ENCODE data around the gene AGBL3.
"Not testable (repeated sequence)": the region's sequence is repeated elsewhere in the genome, so short reads cannot be mapped to it uniquely, and the experiment has no call there.

AGBL3 gene

DNA sequence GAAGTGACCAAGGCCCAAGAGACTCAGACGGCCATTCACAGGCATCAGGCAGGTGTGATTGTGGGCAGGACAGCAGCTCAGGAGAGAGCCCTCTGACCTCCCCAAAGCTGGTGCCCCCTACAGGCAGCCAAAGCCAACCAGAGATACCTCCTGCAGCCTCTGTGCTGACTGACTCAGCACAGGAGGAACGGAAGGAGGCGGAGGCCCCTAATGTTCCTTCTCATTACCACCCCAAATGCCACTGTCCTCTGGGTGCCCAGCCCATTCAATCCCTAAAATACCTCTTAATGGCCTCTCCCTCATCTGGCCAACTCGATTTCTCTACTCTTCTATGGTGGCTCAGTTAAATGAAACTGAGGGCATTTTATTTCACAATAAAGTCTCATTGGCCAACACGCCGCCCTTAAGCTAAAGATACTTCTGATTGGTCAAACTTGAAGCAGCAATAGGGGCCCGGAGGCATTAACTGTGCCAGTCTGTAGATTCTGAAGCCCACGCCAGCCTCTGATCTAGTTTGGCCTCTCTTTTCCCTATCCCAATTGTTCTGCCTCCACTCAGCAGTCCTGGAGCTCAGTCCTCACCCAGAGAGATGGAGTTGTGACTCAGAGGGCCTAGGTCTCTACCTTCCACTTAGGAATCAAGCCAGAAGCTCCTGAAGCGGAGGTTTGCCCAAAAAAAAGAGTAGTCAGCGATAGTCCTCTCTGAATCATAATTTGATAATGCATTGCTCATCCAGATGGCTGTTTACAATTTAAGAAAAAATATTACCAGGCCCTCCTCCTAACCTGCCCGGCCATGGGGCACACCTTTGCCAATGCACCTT lies 183.0 kb downstream of the AGBL3 start:
- no peak for DNase-seq

DNA sequence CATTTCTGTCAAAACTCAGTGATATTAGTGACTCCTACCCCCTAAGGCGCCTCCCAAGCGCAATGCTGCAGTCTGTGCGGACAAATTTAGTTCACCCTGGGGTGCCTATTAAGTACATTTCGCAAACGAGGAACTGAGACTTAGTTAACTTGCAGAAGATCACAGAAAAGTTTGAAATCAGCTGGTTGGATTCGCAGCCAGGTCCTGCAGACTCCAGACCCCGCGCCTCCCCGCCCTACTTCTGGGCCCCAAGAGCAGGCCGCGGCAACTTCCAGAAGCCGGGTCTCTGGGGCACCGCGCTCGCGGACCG lies 183.6 kb downstream of the AGBL3 start:
- DNase-seq: no peak

- DNase-seq: peak; percentile 66
Observed at GRCh38 chr7:135170274-135170997, 184.1 kb downstream of the AGBL3 start, which contains the start of gene CYREN. Gene CYREN (minus strand): TSS chr7:135170707. CDS start chr7:135168922, 1,785 bp downstream.

DNA sequence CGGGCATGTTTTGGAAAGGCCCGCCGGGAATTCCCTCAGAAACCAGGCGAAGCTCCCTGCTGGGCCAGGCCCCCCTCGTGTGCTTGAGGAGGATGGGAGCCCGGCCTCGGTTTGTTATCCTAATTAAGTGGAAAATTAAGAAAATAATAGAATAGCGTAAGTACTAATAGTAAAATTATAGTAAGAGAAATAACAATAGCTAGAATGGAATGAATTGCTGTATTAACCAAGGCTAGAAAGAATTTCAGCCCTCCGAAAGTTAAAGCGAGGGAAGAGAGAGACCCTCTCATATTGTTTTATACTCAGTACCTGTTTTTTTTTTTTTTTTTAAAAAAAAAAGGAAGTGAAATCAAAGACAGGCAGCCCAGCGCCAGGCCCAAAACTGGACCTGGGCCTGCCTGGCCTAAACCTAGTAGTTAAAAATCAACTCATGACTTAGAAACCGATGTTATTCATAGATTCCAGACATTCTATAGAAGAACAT lies 184.7 kb downstream of the AGBL3 start:
- not testable (repeated sequence) for DNase-seq

DNA sequence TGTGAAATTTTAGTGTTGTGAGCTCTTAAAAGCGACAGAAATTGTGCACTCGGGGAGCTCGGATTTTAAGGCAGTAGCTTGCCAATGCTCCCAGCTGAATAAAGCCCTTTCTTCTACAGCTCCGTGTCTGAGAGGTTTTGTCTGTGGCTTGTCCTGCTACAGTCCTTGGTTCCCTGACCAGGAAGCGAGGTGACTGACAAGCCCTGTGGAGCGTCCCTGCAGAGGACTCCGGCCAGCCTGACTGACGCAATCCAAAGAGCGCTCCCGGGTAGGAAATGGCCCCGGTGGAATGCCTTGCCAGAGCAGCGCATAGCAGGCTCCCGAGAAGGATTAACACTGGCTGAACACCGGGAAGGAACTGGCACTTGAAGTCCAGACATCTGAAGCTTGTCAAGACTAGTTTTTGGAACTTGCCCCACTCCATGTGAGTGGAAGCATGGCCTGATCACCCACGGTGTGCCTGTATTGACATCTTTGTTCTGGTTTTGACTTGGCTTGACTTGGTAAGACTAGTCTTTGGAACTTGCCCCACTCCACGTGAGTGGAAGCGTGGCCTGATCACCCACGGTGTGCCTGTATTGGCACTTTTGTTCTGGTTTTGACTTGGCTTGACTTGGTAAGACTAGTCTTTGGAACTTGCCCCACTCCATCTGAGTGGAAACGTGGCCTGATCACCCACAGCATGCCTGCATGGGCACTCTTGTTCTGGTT lies 185.4 kb downstream of the AGBL3 start:
- not testable (repeated sequence) for DNase-seq

GRCh38 chr7:135173916-135174315 lies 187.6 kb downstream of the AGBL3 start:
- DNase-seq: not testable (repeated sequence)

- DNase-seq: no peak
Observed at GRCh38 chr7:135174941-135175340, 188.6 kb downstream of the AGBL3 start.

DNA sequence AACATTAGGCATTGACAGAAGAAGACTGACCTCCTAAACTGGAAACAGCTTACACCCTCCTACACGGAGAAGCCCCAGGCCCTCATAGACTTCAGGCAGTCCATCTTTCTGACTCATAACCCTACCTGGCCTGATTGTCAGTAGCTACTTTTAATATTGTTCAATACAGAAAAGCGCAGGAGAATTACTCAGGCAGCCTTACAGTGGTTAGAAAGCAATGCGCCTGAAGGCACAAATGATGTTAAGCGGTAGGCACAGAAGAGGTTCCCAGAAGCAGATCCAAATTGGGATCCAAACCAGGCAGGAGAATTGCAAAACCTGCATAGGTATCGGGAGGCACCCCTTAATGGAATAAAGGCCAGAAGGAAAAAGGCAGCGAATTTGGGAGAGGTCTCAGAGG lies 189.6 kb downstream of the AGBL3 start:
- DNase-seq: no peak

- DNase-seq: no peak
Observed at GRCh38 chr7:135177028-135177696, 190.9 kb downstream of the AGBL3 start.

DNA sequence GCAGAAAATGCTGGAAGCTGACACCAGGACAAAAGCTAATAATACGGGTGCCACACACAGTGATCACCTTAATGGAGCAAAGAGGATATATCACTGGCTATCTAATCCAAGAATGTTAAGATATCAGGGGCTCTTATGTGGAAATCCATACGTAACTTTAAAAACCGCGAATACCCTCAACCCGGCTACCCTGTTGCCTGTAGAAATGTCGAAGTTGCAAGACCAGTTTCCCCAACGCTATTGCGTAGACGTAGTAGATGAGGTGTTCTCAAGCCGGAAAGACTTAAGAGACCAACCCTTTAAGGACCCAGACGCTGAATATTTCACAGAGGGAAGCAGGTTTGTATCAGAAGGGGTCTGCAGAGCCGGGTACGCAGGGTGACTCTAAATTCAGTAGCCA lies 192.1 kb downstream of the AGBL3 start:
- no peak for DNase-seq

GRCh38 chr7:135179321-135179925 lies 193.1 kb downstream of the AGBL3 start:
- DNase-seq: no peak

GRCh38 chr7:135180122-135180521 lies 193.8 kb downstream of the AGBL3 start:
- no peak for DNase-seq

DNA sequence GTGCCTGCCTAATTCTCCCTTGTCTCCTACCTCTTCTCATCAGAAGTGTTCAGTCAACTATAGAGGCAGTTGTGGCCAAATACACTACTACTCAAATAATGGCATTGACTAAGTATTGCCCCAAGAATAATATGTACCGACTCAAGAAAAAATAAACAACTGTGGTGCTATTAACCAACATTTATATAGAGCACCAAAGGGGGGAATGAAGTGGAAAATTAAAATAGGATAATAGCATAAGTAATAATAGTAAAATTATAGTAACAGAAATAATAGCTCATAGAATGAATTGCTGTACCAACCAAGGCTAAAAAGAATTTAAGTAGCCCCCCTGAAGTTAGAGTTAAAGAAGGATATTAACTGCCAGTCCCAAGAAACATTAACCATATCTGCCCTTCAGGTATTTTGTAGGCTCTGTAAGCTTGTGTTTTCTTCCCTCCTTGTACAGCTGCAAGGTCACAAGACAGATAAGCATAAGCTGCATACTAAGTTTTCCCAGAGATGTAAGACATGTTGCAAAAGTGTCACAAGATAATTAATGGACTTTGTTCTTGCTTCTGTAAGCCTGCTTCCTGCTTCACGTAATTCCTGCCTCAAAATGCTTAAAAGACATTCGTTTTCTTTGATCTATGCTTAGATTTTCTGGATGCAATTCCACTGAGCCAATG lies 195.1 kb downstream of the AGBL3 start:
- DNase-seq: no peak

DNA sequence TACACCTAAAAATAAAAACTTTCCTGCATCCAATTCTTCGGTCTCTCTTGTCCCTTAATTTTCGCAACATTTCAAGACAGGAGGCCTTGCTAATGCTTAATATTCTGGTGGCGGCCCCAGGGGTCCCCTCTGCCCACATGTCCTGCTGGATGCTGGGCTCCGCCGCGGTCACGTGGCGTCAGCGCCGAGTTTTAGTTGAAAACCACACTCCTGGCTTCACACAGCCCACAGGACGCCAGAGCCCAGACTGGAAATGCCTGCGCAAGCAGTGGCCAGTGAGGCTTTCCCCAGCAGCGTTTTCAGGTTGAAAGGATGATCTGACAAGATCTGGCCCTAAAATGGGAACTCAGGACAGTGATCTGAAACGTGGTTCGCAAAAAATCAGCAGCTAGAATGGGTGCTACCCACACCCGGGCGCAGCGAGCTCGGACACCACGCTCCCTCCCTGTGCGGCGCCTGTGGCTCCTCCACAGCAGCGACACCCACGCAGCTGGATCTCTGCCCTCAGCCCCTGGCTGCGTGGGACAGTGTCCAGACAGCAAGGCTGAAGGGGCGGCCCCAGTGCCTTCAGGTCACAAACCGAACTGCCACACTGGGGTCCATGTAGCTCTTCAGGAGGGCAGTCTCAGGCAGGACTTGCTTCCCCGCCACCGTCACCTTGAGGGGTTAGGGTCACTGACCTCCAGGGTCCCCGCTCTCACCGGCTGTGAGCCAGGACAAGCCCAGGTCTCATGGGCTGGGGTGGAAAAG lies 195.8 kb downstream of the AGBL3 start:
- no peak for DNase-seq

GRCh38 chr7:135183478-135183877 lies 197.2 kb downstream of the AGBL3 start:
- no peak for DNase-seq

DNA sequence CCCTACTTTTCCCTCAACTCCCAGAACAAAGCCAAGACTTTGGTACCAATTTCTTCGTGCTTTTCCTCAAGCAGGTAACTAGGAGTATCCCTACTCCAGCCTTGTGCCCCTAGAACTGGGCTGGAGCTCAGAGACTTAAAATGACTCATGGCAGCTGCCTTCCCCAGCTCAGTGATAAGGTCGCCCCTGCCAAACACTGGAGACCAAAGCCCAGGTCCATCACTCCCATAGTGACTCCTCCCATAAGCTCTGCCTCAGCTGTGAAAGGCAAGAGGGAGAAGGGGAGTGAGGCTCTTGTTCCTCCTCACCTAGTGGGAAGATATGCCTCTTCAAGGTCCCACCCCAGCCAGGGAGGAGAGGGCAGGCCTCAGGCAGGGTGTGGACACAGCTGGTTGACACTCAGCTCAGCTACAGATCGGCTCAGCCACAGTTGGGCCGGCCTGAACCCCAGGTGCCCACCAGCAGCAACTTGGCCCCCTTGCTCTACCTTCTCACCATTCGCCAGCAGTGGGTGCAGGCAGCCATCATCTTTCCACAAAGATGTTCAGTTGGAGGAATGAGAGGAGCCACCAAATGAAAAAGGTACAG lies 198.0 kb downstream of the AGBL3 start:
- DNase-seq: no peak
